GM19239 (cell line): ENCODE results near the gene TRIM74.
A peak's percentile ranks its signal among the peaks of the same experiment; 100 is the strongest.
"Not testable (repeated sequence)": the region's sequence is repeated elsewhere in the genome, so short reads cannot be mapped to it uniquely, and the experiment has no call there.

Experiments
- DNase-seq: peaks from one replicate; pipeline ENCODE4 v3.0.0; 2011; ENCODE audit warnings: low spot score; ENCODE audit not compliant: insufficient read length
- FAIRE-seq: peaks from 2 replicates; lab custom pipeline; 2011; peaks lifted over from hg19 to GRCh38; lab: Jason Lieb, UNC

The TRIM74 gene

DNA sequence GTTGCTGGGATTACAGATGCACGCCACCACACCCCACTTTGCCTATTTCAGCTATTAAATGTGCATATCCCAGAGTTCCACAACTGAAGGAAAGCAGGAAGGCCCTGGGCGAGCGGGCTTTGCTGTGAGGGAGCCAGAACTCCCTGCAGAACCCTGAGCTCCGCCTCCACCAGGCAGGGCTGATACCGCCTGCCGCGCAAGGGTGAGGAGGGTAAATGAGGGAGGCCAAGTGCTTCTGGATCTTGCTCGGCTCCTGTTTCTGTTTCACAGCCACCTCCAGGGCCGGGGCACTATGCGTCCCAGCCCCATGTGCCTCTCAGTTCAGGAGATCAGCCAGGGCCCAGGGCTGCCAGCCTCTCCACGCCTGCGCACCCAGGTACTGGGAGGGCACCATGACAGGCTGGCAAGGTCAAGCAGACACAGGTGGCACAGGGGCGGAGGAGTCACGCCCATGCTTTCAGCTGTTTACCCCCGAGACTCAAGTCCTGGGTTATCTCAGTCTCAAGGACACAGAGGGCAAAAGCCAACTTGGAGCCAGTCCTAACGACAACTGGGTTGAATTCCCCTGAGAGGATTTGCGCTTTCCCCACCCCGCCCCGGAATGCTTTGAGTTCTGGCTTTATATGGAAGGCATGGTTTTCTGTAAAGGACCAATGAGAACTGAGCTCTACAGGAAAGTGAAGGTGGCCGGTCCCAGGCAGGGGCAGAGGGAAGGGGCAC lies 8.5 kb downstream of the TRIM74 start:
- DNase-seq, FAIRE-seq: not testable (repeated sequence)

DNA sequence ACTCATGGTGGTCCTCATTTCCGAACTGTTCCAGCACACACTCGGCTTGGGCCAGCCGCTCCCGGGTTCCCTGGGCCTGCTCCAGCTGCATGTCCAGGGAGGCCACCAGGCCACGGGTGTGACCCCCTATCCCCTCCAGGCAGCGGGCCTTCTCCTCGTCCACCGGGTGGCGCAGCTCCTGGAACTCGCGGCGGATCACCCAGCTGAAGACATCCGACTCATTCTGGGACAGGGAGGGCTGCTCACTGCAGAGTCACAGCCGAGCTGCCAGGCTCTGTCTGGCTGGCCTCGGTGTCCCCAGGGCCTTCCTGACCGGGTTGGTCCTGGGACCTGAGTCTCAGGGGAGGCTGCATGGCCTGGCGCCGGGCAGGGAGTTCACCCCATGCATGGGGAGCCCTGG lies 9.2 kb downstream of the TRIM74 start:
- FAIRE-seq, DNase-seq: not testable (repeated sequence)

DNA sequence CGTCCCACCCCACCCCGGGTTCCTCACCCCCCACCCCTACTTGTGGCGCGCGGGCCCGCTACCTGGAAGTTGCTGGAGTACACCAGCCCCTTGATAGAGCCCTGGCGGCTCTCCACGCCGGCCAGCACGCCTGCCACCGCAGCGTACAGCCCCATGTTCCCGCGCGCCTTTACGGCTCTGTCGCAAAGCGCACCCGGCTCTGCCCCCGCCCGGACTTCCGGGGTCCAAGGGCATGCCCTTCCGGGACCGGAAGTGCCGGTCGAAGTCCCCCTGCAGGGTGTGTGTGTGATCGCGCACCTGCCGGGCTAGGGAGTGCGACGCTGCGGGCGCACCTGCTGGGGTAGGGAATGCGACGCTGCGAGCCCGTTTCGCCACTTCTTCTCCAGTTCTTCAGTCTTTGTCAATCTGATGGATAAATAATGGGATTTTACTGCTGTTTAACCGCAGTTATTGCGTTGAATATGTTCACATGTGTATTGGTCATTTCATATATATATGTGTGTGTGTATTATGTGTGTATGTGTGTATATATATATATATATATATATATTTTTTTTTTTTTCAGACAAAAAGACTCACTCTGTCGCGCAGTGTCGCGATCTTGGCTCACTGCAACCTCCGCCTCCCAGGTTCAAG lies 14.6 kb downstream of the TRIM74 start:
- not testable (repeated sequence) for DNase-seq
- FAIRE-seq: peak; percentile 88

DNA sequence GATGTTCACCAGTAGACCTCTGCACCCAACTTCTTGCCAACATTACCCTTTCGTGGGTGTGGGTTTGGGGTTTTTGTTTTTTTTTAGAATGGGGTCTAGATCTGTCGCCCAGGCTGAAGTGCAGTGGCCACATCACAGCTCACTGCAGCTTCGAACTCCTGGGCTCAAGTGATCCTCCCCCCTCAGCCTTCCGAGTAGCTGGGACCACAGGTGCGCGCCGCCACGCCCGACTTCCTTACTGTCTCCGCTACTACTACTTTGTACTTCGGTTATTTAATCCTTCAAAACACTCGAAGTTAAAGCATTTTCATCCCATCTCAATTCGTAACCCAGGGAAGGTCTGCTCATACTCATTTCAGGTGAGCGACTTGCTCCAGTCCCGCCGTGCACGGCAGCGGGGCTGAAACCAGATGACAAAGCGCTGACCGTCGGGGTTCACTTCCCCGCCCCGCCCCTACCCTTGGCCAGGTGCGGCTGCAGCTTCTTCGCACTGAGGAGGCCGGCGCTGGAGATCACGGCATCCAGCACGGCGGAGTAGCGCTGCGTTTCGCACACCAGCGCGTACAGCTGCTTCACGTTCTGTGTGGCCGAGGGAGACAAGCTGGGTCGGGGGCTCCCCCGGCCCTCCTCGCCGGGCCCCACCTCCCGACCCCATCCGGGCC lies 15.2 kb downstream of the TRIM74 start:
- FAIRE-seq: not testable (repeated sequence)

DNA sequence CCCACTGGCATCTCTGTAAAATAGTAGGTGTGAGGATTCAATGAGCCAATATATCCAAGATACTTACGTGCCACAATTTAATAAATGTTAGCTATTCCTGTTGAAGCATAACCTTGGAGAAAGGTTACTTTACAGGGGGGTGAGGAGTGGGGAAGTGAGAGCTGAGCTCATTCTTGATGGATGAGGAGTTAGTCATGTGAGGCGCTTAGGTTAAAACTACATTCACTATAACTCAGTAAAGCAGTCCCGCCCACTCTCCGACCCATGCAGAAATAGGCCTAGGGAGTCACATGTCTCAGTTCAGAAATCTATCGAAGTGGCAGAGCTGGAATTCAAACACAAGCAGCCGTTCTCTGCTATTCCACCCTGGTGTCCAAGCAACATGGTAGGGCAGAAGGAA lies 18.8 kb downstream of the TRIM74 start:
- DNase-seq, FAIRE-seq: not testable (repeated sequence)

More for the DNA sequence above, 15.2 kb downstream of the TRIM74 start:
- DNase-seq: not testable (repeated sequence)

DNA sequence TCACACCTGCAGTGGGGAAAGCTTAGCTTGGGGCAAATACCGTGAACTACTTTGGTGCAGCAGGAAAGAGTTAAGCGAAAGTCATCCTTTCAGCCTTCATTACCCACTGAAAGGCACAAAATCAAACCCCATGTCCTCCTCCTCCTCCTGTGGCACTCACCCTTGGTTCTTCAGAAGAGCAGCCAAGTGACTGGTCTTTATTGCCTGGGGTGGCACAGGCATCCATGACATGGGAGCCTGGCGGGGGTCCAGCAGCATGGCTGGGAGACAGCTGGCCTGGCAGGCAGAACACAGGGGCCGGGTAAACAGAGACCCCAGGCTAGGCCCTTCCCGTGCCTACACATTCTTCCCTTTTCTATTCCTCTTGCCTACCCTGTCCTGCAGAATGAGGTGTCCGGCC lies 19.6 kb downstream of the TRIM74 start:
- not testable (repeated sequence) for FAIRE-seq, DNase-seq

DNA sequence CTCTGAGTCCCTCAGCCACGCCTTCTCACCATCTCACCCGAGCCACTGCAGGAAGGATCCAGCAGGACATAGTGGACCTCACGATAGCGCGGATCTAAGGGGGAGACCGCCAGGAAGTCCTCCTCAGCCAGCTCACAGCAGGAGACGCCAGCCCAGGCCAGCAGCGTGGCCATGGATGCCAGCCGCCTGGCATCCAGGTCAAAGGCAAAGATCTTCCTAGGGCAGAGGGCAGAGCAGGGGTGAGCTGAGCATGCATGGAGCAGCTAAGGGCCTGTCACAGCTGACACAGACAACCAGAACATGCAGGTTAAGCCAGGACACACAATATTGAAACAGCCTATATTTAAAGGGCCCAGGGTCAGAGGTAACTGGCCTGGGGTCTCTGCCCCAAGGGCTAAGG lies 20.0 kb downstream of the TRIM74 start:
- not testable (repeated sequence) for FAIRE-seq, DNase-seq

DNA sequence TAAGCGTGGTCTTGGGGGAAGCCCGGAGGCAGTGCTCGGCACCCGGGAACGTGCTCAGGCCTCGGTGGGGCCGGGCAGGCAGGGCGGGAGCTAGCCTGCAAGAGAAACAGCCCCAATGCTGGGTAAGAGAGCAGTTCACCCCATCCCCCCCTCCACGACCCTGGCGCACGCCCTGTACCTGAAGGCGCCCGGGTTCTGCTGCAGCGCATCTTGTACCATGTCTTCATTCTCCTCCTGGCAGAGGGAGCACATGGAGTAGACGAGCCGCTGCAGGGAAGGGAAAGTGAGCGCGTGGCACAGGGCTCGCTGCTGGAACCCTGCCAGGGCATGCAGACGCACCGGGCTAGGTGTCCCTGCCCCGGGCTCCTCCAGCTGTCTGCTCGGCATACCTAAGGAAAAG lies 20.6 kb downstream of the TRIM74 start:
- not testable (repeated sequence) for FAIRE-seq, DNase-seq

DNA sequence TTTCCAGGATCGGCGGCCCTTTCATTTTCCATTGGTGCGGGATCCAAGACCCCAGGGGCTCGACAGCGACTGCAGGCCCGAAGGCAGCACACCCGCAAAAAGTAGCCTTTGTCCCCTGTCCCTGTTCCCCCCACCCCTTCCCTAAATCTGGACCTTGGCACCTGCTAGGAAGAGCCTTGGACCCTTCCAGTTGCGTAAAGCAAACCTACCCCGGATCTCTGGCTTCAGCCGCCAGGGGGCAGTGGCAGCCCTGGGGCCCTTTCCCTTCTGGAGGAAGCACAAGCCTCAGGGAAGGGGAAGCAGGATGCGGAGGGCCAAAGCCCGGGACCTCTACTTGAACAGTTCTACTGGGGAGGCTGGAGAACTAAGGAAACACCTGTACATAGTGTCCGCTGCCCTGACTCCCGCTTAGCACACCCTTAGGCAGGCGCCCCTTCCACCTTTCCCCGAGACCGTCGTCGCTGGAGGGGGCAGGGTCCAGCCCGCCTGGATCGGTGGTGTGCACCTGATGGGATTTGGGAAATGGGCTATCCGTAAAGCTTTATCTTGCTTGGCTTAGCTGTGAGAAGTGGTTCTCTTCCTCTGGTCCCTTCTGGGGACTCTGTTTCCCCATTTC lies 23.0 kb downstream of the TRIM74 start:
- not testable (repeated sequence) for FAIRE-seq

DNA sequence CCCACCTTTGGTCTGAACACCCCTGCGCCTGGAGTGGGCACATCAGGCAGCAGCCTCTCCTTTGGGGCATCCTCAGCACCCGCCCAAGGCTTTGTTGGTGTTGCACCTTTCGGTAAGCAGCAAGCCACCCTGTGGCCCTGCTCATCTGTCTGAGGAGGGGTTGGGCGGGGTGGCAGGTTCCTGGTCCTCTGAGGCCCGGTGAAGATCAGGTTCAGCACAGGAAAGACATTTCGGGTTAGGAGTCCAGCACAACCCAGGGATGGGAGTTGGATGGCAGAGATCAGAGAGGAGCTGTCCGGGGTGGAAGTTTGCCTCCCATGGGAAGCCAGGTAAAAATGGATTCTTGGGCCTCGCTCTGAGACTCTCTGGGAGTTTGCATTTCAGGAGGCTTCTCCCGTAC lies 23.7 kb downstream of the TRIM74 start:
- FAIRE-seq, DNase-seq: not testable (repeated sequence)

More for the DNA sequence above, 23.0 kb downstream of the TRIM74 start:
- DNase-seq: not testable (repeated sequence)

DNA sequence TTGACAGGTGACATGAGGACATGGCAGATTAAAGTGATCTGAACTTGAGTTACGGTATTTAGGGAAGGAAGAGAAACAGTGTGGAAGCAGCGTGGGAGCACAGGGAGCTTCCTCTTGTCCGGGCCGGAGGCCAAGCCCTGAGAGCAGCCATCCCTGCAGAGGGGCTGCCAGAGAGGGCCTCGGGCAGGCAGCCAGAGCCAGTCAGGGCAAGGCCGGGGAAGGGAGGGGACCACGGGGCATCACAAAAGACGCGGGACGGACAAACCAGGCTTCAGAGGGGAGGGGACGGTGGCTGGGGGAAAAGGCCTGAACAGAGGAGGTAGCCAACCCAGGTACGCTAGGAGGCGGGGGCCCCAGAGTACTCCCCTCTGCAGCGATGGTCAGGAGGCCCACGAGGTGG lies 24.3 kb downstream of the TRIM74 start:
- not testable (repeated sequence) for FAIRE-seq, DNase-seq

DNA sequence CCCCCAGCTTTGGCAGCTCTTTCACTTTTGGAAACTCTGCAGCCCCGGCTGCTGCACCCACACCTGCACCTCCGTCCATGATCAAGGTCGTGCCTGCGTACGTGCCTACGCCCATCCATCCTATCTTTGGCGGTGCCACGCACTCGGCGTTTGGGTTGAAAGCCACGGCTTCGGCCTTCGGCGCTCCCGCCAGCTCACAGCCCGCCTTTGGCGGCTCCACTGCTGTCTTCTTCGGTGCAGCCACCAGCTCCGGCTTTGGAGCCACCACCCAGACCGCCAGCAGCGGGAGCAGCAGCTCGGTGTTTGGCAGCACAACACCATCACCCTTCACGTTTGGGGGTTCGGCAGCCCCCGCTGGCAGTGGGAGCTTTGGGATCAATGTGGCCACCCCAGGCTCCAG lies 26.3 kb downstream of the TRIM74 start:
- not testable (repeated sequence) for DNase-seq, FAIRE-seq

DNA sequence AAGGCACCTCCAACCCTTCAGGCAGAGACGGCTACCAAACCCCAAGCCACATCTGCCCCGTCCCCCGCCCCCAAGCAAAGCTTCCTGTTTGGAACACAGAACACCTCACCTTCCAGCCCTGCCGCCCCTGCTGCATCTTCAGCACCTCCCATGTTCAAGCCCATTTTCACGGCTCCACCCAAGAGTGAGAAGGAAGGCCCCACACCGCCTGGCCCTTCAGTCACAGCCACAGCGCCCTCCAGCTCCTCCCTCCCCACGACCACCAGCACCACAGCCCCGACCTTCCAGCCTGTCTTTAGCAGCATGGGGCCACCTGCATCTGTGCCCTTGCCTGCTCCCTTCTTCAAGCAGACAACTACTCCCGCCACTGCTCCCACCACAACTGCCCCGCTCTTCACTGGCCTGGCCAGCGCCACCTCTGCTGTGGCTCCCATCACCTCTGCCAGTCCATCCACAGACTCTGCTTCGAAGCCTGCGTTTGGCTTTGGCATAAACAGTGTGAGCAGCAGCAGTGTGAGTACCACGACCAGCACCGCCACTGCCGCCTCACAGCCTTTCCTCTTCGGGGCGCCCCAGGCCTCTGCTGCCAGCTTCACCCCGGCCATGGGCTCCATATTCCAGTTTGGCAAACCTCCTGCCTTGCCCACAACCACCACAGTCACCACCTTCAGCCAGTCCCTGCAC lies 27.1 kb downstream of the TRIM74 start:
- FAIRE-seq, DNase-seq: not testable (repeated sequence)

DNA sequence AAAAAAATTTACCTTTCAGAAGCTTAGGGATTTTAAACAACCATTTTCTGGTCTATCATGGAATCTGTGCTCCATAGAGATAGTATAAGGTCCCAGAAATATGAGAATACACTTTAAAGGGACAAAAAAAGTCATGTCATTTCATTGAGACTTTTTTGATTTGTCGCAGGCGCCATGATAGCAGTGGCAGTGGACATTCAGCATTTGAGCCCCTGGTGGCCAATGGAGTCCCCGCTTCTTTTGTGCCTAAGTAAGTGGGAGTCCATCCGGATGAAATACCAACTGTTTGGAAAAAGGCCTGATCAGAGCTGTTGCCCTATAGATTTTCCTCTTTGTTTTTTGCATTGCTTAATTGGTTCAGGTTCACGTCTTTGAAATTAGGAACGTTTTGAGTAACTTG lies 41.0 kb downstream of the TRIM74 start:
- not testable (repeated sequence) for DNase-seq, FAIRE-seq

DNA sequence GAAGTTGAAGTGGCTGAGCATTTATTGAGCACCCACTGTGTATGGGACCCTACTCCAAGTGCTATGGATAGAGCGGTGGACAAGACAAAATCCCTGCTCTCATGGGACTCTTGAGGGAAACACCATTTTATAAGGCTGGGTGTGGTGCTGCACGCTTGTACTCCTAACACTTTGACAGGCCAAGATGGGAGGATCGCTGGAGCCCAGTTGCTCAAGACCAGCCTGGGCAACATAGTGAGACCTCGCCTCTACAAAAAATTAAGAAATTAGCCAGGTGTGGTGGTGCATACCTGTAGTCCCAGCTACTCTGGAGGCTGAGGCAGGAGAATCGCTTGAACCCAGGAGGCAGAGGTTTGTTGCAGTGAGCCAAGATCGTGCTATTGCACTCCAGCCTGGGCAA lies 41.5 kb downstream of the TRIM74 start:
- not testable (repeated sequence) for FAIRE-seq, DNase-seq

DNA sequence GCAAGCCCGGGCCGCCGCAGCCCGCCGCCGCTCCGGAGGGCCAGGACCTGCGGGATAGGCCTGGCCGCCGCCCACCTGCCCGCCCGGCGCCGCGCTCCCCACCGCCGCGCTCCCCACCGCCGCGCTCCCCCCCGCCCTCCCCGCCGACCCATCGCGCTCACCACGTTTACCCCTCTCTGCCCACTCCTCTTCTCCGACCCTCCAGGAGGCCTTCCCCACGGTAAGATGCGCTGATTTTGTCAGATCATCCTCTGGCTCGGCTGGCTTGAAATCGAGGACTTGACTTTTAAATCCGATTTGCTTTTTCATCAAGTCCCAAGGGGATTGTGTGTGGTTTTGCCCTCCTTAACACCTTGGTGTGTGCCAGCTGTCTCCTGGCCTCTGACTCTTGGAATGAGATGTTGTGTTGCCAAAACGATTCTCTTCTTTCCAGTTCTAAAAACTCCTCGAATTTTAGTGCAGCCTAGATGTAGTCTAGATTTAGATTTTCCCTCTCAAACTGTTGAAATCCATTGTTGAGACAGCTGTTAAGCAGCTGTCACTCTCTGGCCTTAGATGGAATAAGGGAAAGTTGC lies 43.6 kb downstream of the TRIM74 start:
- no peak for DNase-seq

DNA sequence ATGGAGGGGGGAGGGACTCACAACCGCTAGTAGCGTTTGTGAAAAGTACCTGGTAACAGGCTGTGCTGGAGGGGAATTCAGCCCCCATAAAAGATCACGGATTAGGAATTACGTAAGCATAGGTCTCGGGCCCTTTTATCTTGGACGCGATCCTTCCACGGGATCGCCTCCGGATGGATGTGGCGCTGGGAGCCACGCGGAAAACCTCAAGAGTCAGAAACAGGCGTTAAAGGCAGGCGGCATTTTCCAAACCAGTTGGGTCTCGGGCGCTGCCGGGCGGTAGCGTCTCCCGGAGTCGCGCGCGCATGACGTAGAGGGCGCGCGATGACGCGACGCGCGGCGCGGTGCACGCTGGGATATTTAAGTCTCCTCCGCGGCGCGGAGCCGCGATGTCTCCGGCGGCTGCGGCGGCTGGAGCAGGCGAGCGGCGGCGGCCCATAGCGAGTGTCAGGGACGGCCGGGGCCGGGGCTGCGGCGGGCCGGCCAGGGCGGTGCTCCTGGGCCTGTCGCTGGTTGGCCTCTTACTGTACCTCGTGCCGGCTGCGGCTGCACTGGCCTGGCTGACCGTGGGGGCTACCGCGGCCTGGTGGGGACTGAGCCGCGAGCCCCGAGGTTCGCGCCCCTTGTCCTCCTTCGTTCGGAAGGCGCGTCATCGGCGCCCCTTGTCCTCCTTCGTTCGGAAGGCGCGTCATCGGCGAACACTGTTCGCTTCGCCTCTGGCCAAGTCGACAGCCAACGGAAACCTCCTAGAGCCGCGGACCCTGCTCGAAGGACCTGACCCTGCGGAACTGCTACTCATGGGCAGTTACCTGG lies 44.3 kb downstream of the TRIM74 start, which contains the start of gene POM121:
Gene POM121, plus strand, starts transcription at position 363 of the 813 bp plus-strand sequence. Its CDS starts 27 bp downstream, at position 390.
- peak; percentile 96 for DNase-seq
- no peak for FAIRE-seq

More for the DNA sequence above, 43.6 kb downstream of the TRIM74 start:
- FAIRE-seq: no peak

DNA sequence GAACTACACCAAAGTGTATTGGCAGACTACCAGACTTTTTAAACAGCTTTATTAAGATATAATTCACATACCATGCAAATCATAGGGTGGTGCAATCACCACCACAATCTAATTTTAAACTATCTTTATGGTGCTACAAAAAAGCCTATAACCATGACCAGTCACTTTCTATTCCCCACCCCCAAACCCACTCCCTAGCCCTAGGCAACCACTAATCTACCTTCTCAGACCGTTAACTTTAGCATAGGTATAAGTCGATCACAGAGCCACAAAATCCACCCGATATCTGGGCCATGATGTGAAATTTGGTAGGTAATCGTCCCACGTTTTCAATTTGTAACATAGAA lies 44.9 kb downstream of the TRIM74 start:
- DNase-seq (peak; percentile 3), FAIRE-seq (no peak)
